CD4-positive, alpha-beta T cell (primary cell): Measurements from ENCODE around the gene PGD. TPM values are rescaled to one million over a fixed set of nuclear protein-coding genes. Genes with fewer than 3 reads are reported as not detected.

Experiments
- ATAC-seq: fragments of 200-7000 bp; cut with Tn5 transposase; one replicate; pipeline ENCODE4 v1.10.0; 2022; ENCODE audit warnings: mild to moderate bottlenecking; ENCODE audit not compliant: poor library complexity
- CTCF ChIA-PET: fragments of 350-600 bp; sonication (Branson Sonifier 250); formaldehyde crosslinking; loops from one replicate; lab custom pipeline; 2021; ENCODE audit warnings: antibody characterized with exemption, inconsistent platforms; lab: Charles Lee
- POLR2A ChIA-PET: fragments of 350-600 bp; sonication (Branson Sonifier 250); formaldehyde crosslinking; loops from one replicate; lab custom pipeline; 2021; ENCODE audit warnings: antibody characterized with exemption, inconsistent platforms; lab: Charles Lee
- DNase-seq, 14 experiments: peaks; one replicate each; pipeline ENCODE4 v3.0.0-alpha.2; 2013 to 2020; ENCODE audit warnings: mixed read lengths in 2 of 14
- H3K27ac ChIP-seq, 2 donors: one replicate each; pipeline versions ENCODE4 v1.5.1 to v1.7.0; 2013; ENCODE audit warnings: low read length in 2 of 2, low read depth in 1 of 2, mild to moderate bottlenecking in 1 of 2
- H3K27me3 ChIP-seq, 2 experiments: 1 replicate in 1 of 2; 2 replicates in 1 of 2; pipeline versions ENCODE4 v1.6.1 to v1.7.0; 2013; ENCODE audit warnings: low read length in 2 of 2, control low read depth in 1 of 2, mild to moderate bottlenecking in 1 of 2, moderate library complexity in 1 of 2; ENCODE audit not compliant: insufficient read depth in 2 of 2, control insufficient read depth in 1 of 2
- H3K36me3 ChIP-seq: one replicate; pipeline ENCODE4 v1.6.1; 2013; ENCODE audit warnings: low read length, control low read depth; ENCODE audit not compliant: insufficient read depth
- H3K4me1 ChIP-seq: one replicate; pipeline ENCODE4 v1.6.1; 2013; ENCODE audit warnings: low read length, control low read depth; ENCODE audit not compliant: insufficient read depth
- H3K4me3 ChIP-seq: one replicate; pipeline ENCODE4 v1.5.1; 2013; ENCODE audit warnings: mild to moderate bottlenecking, low read length, moderate library complexity
- H3K9me3 ChIP-seq, 2 experiments: 1 replicate in 1 of 2; 2 replicates in 1 of 2; pipeline versions ENCODE4 v1.6.1 to v1.7.0; 2013; ENCODE audit warnings: low read length in 2 of 2, mild to moderate bottlenecking in 2 of 2, control low read depth in 1 of 2, moderate library complexity in 1 of 2; ENCODE audit not compliant: control insufficient read depth in 1 of 2, insufficient read depth in 1 of 2
- H3K27ac Mint-ChIP-seq: one replicate; pipeline ENCODE4 v1.8.0; 2020; ENCODE audit warnings: mixed read lengths
- H3K27me3 Mint-ChIP-seq: one replicate; pipeline ENCODE4 v1.8.0; 2021; ENCODE audit warnings: mixed read lengths
- H3K36me3 Mint-ChIP-seq: one replicate; pipeline ENCODE4 v1.8.0; 2021; ENCODE audit warnings: low read depth, mixed read lengths
- H3K4me1 Mint-ChIP-seq: one replicate; pipeline ENCODE4 v1.8.0; 2021; ENCODE audit warnings: low read depth, mixed read lengths
- H3K4me3 Mint-ChIP-seq: one replicate; pipeline ENCODE4 v1.8.0; 2020; ENCODE audit warnings: mild to moderate bottlenecking, mixed read lengths
- H3K9me3 Mint-ChIP-seq: one replicate; pipeline ENCODE4 v1.8.0; 2020; ENCODE audit warnings: mixed read lengths
- CTCF ChIP-seq: fragments of 200-600 bp; IDR thresholded peaks from one replicate; pipeline ENCODE4 v1.8.0; 2022; ENCODE audit warnings: antibody characterized with exemption, mild to moderate bottlenecking
- intact Hi-C, 2 experiments: fragments of 100-400 bp; cut with DNase I in 1 of 2; cut with micrococcal nuclease in 1 of 2; formaldehyde crosslinking; loops; one replicate each; pipeline versions ENCODE4 v1.15.1 to v1.9.0; 2023 to 2025; cut with DNase I, micrococcal nuclease
- total RNA-seq, 174 experiments: library from RNA in 2 of 174; stranded (reverse) in 2 of 174; gene quantifications; one replicate each; pipeline ENCODE4 v1.2.3 and lab custom pipeline; 2021 to 2026

Gene PGD
- total RNA-seq, 2 experiments from 2014 or later: 16.7 to 17.4 TPM

- Mint-ChIP-seq H3K27ac (peak overlapping the region; percentile 24), H3K36me3 (peaks cover 43% of the 10 kb centered on the region), H3K9me3 (no peaks in the 10 kb centered on the region), H3K4me1 (peaks cover 20% of the 10 kb centered on the region), H3K4me3 (peak overlapping the region; percentile 93), H3K27me3 (no peaks in the 10 kb centered on the region)
- ATAC-seq (no peak), DNase-seq (no peak)
- CTCF ChIA-PET: interaction anchor here (1.3 to 3.6 kb wide), 3 partner anchors 30 to 190 kb away, joined by 3 to 19 read pairs (median 11); partner anchors contain the start of genes CENPS and KIF1B
- Histone ChIP-seq H3K4me1 (peaks cover 21% of the 10 kb centered on the region), H3K9me3 (no peaks in the 10 kb centered on the region), H3K27ac (no peak overlapping the region), H3K4me3 (peak overlapping the region; percentile 96), H3K27me3 (no peaks in the 10 kb centered on the region), H3K36me3 (peaks cover 21% of the 10 kb centered on the region)
- POLR2A ChIA-PET: interaction anchor here (0.6 to 1.4 kb wide), 2 partner anchors 9 to 306 kb away, joined by 3 to 5 read pairs; no protein-coding TSS in a partner anchor
- no peak for TF ChIP-seq CTCF
- intact Hi-C loops: no loop called here
Observed at GRCh38 chr1:10400013-10400412, 1.1 kb downstream of the PGD start.

DNA sequence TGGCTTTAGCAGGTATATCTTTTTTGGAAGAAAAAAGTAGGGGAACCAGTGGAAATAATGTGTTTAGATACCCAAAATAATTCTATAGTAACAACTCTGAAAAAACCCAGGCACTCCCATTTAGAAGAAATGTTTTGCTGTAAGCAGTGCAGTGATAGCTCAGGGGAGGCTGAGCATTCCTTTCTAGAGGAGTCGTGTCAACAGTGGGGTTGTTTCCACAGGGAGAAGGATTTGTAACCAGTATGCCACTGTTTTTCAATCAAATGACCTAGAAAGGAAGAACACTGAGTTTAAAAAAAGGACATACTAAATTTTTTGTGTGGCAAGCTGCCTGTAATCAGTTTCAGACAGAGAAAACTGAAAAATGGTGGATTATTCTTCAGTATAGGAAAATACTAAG lies 2.4 kb downstream of the PGD start:
- Mint-ChIP-seq H3K9me3 (no peaks in the 10 kb centered on the region), H3K27ac (no peak overlapping the region), H3K4me3 (peak overlapping the region; percentile 93), H3K36me3 (peaks cover 46% of the 10 kb centered on the region), H3K27me3 (no peaks in the 10 kb centered on the region), H3K4me1 (peaks cover 20% of the 10 kb centered on the region)
- Histone ChIP-seq H3K27ac (no peak overlapping the region), H3K4me1 (peaks cover 21% of the 10 kb centered on the region), H3K36me3 (peaks cover 29% of the 10 kb centered on the region), H3K9me3 (no peaks in the 10 kb centered on the region), H3K27me3 (no peaks in the 10 kb centered on the region), H3K4me3 (no peak overlapping the region)
- intact Hi-C loops: no loop called here
- CTCF ChIA-PET: interaction anchor here (2.9 to 3.6 kb wide), 2 partner anchors 29 to 191 kb away, joined by 11 to 19 read pairs; partner anchors contain the start of genes CENPS and KIF1B
- DNase-seq: no peak
- ATAC-seq: no peak
- POLR2A ChIA-PET: no interaction called here
- TF ChIP-seq CTCF: no peak

DNA sequence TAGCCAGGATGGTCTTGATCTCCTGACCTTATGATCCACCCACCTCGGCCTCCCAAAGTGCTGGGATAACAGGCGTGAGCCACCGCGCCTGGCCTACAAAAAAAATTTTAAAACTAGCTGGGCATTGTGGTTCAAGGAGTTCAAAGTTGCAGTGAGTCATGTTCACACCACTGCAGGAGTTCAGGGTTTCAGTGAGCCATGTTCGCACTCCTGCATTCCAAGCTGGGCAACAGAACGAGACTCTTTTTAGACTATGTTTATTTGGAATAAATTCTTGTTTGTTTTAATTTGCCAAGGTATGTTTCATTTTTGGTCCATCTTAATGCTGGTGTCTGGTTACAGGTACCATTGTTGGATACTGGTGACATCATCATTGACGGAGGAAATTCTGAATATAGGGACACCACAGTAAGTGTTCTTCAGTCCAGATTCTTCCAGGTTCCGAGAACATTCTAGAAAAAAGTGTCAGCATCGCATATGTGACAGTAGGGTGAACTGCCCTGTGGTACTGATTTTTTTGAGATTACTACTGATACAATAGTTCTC lies 3.9 kb downstream of the PGD start:
- ATAC-seq (no peak), DNase-seq (no peak)
- TF ChIP-seq CTCF: no peak
- Mint-ChIP-seq H3K27ac (no peak overlapping the region), H3K27me3 (no peaks in the 10 kb centered on the region), H3K4me3 (no peak overlapping the region), H3K36me3 (peaks cover 58% of the 10 kb centered on the region), H3K9me3 (no peaks in the 10 kb centered on the region), H3K4me1 (peaks cover 20% of the 10 kb centered on the region)
- Histone ChIP-seq H3K4me3 (no peak overlapping the region), H3K36me3 (peaks cover 40% of the 10 kb centered on the region), H3K4me1 (peaks cover 21% of the 10 kb centered on the region), H3K27ac (no peak overlapping the region), H3K9me3 (no peaks in the 10 kb centered on the region), H3K27me3 (no peaks in the 10 kb centered on the region)
- ChIA-PET CTCF (no interaction called here), POLR2A (interaction anchor here (0.7 kb wide), 1 partner anchor 72 kb away, joined by 3 read pairs; the partner anchor contains the start of gene PEX14)
- intact Hi-C loops: no loop called here
